GM19193 (cell line): ENCODE data around the gene SLC5A10.

Experiments
- POLR2A ChIP-seq: IDR thresholded peaks from 4 replicates; pipeline ENCODE4 v1.6.1; 2011; ENCODE audit not compliant: insufficient read depth, insufficient read length; ENCODE audit errors: extremely low read depth

Gene SLC5A10

GRCh38 chr17:18951941-18952842, at the start of gene SLC5A10:
SLC5A10 (plus strand) TSS chr17:18952165; CDS start chr17:18952206, 41 bp downstream.
- no peak for TF ChIP-seq POLR2A

GRCh38 chr17:18904482-18904881, 47.5 kb upstream of the SLC5A10 start:
- TF ChIP-seq POLR2A: no peak

DNA sequence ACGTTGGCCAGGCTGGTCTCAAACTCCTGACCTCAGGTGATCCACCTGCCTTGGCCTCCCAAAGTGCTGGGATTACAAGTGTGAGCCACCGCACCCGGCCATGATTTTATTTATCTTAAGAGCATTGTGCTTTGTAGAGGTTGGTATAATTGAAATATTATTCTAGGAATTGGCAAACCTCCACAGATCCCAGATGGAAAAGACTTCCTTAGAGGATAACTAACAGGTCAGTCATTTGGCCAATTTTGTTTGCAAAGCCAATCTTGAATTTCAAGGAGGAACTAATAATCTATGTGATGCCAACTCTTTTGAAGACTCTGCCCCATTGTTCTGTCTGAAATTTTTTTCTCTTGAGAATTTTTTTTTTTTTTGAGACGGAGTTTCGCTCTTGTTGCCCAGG, 46.7 kb upstream of the SLC5A10 start:
- TF ChIP-seq POLR2A: no peak

GRCh38 chr17:18910326-18910725, 41.6 kb upstream of the SLC5A10 start:
- TF ChIP-seq POLR2A: no peak

- no peak for TF ChIP-seq POLR2A
These were observed 41.1 kb upstream of the SLC5A10 start for GRCh38 chr17:18910881-18911280.

- TF ChIP-seq POLR2A: no peak
These were observed 35.0 kb upstream of the SLC5A10 start for GRCh38 chr17:18916816-18917500.

DNA sequence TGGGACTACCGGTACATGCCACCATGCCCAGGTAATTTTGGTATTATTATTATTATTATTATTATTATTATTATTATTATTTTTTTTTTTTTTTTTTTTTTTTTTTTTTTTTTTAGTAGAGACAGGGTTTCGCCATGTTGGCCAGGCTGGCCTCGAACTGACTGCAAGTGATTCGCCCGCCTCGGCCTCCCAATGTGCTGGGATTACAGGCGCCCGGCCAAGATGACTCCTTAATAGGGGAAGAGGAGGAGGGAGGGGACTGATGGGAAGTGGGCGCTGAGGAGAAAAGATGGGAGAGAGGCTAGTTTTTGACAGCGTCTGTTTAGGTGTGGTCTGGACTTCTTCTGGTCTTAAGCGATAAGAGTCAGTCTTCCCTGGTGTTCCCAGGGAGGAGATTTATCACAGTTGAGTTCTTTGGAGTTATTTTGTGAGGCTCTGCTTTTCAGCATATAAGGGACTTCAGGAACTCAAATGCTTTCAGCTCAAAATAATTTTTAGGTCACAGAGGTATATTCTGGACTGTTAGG, 34.4 kb upstream of the SLC5A10 start:
- no peak for TF ChIP-seq POLR2A

DNA sequence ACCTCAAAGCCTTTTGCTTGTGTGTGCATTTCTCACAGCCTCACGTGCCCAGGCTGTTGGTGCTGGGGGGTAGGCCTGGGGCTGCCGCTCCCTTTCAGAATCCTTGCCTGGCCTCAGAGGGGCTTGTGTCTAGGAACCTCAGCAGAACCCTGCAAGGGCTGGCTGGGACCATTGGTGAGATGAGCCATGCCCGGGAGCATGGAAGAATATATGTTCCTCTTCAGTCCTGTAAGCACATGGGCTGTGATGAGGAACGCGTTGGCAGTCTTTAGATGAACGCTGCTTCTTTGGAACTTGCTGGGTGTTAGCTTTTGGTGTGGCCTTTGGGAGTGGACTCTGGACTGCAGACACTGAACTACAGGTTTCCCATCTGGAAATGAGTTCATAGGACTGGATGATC, 32.0 kb upstream of the SLC5A10 start:
- TF ChIP-seq POLR2A: no peak

GRCh38 chr17:18920911-18921441, 31.0 kb upstream of the SLC5A10 start:
- TF ChIP-seq POLR2A: peak; percentile 51

DNA sequence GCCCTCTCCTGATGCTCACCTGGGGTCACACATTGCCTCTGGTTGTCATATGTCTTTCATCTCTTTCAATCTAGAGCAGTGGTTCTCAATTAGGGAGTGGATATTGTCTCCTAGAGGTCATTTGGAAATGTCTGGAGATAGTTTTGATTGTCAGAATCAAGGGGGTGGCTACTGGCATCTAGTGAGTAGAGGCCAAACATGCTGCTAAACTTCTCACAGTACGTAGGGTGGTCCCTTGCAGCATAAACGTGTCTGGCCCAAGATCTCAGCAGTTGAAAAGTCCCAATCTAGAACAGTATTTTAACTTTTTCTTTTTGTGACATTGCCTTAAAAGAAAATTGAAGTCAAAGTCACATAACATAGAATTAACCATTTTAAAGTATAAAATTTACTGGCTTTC, 30.5 kb upstream of the SLC5A10 start:
- no peak for TF ChIP-seq POLR2A

DNA sequence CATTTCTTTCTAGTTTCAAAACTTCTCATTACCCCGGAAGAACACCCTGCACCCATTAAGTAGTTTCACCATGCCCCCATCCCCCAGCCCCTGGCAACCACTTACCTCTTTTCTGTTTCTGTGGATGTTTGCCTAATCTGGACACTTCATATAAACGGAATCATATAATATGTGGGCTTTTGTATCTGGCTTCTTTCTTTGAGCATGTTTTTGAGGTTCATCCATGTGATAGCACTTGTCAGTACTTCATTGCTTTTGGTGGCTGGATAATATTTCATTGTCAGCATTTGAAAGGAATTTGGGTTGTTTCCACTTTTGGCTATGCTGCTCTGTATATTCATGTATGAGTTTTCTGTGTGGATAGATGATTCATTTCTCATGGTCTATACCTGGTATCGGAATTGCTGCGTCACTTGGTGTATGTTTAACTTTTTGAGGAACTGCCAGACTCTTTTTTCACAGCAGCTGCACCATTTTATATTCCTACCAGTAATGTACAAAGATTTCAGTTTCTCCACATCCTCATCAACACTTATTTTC, 30.0 kb upstream of the SLC5A10 start:
- no peak for TF ChIP-seq POLR2A

GRCh38 chr17:18925187-18925586, 26.8 kb upstream of the SLC5A10 start:
- TF ChIP-seq POLR2A: no peak

DNA sequence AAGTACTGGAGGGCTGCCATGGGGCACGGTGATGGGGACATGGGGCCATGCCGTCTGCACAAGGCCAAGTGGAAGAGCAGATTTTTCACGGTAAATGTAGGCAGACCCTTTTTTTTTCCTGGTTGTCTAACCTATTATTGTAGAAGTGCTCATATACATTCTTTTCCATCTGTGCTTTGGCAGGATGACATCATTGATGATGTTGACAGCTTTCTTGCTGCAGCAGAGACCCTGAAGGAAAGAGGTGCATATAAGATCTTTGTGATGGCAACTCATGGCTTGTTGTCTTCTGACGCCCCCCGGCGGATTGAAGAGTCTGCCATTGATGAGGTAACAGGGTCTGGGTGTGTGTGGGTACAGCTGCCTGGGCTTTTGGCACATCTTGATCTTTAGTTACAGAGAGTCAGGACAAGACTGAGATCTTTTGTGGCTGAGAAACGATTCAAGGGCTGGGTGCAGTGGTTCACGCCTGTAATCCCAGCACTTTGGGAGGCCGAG, 23.3 kb upstream of the SLC5A10 start:
- TF ChIP-seq POLR2A: no peak

DNA sequence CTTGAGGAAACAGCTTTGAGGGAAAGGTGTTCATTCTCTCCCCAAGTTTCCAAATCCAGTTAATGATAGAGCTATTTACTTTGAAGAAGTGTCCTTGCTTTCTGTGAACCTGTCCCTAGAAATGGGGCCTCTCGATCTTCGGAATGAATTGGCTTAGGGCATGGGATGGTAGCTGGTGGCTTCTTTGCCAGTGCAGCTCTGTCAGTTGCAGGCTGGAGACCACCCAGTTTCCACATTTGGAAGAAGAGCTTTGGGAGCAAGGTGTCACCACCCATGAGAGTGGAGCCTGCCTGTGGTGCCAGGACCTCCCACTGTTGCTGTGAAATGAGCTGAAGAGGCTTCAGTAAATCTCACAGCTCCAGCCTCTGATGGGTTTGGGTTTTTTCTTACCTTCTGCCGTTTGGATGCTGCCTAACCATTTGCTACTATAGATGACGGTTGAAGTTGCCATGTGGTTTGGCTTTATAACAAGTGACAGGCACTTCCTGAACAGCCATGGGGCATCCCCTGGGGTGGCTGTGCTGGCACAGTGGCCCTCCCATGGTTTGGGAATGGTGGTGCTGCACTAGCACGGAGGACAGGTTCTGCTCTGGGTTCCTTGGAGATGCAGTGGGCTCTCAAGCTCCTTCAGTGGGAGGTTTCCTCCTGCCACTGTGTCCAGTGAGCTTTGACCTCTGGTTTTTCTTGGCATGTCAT, 19.5 kb upstream of the SLC5A10 start:
- no peak for TF ChIP-seq POLR2A

GRCh38 chr17:18933102-18934058, 18.6 kb upstream of the SLC5A10 start:
- TF ChIP-seq POLR2A: no peak
